HG03175 (cell line): ENCODE results near the gene EHD3.

Experiments
- ATAC-seq: cut with Tn5 transposase; IDR thresholded peaks from one replicate; pipeline ENCODE4 v1.9.1; 2021; ENCODE audit warnings: mild to moderate bottlenecking, moderate library complexity; ENCODE audit not compliant: unreplicated experiment

The EHD3 gene

DNA sequence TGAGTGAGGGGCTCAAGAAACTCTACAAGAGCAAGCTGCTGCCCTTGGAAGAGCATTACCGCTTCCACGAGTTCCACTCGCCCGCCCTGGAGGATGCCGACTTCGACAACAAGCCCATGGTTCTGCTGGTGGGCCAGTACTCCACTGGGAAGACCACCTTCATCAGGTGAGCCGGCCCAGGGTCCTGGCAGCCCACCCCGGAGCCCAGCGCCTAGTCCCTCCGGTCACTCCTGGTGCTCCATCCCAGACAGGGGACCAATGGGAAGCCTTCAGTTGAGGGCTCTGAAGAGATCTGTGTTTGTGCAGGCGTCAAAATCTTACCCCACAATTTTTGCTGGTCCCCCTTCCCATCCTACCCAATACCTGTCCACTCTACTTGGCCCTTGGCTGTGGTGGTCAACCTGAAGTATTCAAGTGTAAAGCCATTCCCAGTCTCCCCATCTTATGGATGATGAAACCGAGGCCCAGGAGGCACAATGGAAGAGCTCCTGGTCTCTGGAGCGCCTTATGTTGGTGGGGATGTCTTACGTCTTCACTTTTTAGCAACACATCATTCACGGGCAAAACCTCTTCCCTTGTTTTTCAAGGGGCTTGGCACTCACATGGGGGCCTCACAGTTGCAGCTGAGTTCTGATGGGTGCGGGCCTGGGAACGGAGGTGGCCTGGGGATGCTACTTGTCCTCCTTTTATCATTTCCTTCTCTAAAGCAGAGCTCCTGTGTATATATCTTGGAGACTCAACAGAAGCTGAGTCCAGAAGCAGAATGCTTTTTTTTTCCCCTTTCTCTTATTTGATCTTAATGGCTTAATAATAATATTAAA is 941 bp downstream of the EHD3 start:
- ATAC-seq: no peak

GRCh38 chr2:31235504-31235902 is 1.6 kb downstream of the EHD3 start:
- ATAC-seq: no peak

DNA sequence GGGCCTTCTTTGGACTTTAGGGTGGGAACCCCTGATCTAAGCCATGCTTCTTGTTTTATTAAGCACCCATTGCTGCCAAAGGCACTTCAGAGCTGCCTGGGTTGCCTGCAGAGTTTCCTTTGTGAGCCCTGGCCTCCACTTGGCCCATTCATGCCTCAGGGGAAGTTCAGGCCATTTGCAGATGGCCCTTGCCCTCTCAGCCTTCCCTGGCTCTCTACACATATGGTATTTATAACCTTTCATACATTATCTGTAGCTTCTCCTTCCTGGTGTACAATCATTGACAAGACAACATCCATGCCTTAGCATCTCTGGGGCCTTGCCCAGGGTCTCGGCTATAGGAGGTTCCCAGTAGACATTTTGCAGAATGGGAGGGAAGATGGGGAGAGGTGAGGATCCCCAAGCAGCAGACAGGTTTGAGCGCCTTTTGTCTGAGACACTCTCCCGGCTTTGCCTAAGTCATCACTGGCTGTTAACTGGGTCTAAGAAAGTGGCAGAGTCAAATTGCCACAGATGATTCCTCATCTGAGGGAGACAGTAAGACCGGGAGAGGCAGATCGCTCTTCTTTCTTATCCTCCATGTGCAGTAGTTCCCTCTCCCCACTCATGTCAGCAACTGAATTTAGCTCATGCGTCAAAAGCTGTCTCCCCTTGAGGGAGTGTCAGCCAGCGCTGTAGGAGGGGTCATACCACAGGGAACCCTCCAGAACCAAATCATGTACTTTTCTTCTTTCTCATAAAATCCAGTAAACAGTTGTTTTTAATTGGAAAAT is 2.7 kb downstream of the EHD3 start:
- no peak for ATAC-seq

DNA sequence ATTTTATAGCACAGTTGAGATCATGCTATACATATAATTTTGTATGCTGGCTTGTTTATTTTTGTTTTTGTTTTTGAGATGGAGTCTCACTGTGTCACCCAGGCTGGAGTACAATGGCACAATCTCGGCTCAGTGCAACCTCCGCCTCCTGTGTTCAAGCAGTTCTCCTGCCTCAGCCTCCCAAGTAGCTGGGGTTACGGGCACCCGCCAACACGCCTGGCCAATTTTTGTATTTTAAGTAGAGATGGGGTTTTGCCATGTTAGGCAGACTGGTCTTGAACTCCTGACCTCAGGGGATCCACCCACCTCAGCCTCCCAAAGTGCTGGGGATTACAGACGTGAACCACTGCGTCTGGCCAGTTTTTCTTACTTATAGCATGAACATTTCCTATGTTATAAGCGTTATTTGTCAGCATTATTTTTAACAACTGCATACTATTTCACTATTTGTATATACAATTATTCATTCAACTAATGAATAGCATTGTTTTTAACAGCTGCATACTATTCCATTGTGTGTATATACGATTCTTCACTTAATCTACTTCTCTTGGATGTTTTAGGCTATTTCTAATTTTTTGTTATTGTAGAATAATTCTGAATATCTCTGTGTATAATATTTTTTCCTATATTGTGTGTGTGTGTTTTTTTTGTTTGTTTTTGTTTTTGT is 3.5 kb downstream of the EHD3 start:
- no peak for ATAC-seq

DNA sequence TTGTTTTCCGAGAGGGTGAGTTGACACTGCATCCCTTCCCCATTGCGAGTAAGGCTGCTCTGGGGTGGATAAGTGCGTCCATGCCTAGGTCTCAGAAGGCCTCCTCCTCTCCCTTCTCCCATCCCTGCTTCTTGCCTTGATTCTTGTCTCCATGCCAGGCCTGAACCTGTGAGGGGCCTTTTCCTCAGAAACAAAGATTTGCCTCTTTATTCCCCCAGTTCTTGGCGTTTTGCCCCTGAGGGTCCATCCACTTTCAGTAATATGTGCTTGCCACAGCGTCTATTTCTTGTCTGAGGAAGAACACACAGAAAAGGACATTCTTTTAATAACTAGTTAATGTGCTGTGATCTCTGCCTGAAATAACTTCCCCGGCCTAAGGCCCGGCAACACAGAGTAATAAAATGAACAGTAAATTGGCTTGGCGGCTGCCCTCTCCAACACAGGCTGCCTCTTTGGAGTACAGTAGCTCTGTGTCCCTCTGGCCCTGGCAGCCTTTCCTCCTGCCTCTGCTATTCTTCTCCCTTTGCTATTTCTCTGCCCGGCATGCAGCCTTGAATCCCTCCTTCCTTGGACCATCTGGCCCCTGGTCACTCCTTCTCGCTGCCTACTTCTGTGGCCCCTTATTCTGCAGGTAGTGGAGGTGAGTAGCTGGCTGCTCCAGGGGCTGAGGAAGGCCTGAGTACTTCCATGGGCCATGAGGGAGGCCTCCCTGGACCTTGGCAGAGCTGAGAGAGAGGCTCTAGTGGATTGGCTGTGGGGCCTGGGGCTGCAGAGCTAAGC is 4.4 kb downstream of the EHD3 start:
- no peak for ATAC-seq

- ATAC-seq: no peak
Measured at GRCh38 chr2:31238906-31239592, 5.1 kb downstream of the EHD3 start.

- no peak for ATAC-seq
Measured at GRCh38 chr2:31239593-31240177, 5.7 kb downstream of the EHD3 start.

DNA sequence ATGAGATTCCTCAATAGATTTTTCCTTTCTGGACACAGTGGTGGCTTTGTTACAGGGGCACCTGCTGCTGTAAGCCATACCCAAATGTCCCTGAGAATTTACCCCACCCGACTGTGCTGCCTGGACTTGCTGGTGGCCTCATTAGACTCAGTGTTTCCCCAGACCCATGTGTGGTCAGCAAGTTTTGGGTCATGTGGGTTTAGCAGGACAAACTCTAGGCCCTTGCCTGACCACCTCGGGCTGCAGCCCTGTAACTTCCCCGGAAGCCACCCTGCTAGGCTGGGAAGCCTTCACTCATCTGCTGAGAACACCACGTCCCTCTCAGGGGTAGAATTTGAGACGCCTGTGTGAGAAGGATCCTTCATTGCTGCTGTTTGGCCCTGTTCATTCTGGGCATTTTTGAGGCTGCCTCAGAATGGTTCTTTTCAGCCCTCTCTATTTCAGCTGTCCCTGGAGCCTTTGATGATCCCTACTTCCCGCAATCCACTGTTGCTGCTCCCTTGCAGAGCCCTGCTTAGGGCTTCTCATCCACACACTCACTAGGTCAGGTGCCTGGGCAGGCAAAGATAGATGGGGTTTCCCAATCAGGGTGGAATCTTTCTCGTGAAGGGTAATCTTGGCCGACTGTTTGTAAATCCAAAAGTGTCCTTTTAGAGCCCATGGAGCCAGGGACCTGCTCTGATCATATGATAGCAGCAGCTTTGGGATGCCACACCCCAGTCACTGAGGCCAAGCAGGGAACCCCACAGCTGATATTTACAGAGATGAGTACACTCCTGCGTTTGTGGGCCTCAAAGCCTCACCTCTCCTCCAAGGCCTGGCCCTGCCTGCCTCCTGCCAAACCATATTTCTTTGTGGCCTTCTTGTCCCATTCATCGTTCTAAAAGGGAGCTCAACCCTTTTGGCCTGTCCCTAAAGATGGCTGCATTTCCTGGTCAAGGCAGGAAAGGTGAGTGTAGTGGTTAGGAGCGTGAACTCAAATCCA is 6.7 kb downstream of the EHD3 start:
- ATAC-seq: no peak

GRCh38 chr2:31241625-31242270 is 7.8 kb downstream of the EHD3 start:
- no peak for ATAC-seq

- no peak for ATAC-seq
Measured at GRCh38 chr2:31243053-31243452, 9.1 kb downstream of the EHD3 start.

DNA sequence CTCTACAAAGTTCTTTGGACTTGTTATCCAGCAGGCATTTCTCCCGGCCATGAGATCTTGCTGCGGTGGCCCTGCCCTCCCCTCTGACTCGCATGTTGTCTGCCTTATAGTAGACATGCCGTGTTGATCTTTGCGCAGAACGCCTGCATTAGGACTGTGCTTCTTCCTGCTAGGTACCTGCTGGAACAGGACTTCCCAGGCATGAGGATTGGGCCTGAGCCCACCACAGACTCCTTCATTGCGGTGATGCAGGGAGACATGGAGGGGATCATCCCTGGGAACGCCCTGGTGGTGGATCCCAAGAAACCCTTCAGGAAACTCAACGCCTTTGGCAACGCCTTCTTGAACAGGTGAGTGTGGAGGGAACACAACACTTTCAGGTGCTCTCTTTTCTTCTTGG is 10.1 kb downstream of the EHD3 start:
- no peak for ATAC-seq

- no peak for ATAC-seq
Measured at GRCh38 chr2:31246184-31246852, 12.4 kb downstream of the EHD3 start.

- ATAC-seq: no peak
Measured at GRCh38 chr2:31247711-31248110, 13.8 kb downstream of the EHD3 start.

DNA sequence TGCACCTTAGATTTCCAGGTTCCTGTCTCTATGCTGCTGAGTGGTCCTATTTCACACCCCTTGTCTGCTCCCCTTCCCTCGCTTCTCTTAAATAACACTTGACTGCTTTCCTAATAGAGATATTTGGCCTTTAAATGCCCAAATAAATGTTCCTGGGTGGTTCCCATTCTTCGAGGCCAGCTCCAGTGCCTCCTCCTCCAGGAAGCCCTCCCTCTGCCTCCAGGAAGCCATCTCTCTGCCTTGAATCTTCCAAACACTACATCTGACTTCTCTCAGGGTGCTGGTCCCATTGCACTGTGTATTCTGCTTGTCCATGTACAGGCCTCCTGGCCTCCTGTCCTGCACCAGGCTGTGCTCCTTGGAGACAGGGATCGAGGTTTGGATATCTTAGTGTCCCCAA is 14.2 kb downstream of the EHD3 start:
- ATAC-seq: no peak

DNA sequence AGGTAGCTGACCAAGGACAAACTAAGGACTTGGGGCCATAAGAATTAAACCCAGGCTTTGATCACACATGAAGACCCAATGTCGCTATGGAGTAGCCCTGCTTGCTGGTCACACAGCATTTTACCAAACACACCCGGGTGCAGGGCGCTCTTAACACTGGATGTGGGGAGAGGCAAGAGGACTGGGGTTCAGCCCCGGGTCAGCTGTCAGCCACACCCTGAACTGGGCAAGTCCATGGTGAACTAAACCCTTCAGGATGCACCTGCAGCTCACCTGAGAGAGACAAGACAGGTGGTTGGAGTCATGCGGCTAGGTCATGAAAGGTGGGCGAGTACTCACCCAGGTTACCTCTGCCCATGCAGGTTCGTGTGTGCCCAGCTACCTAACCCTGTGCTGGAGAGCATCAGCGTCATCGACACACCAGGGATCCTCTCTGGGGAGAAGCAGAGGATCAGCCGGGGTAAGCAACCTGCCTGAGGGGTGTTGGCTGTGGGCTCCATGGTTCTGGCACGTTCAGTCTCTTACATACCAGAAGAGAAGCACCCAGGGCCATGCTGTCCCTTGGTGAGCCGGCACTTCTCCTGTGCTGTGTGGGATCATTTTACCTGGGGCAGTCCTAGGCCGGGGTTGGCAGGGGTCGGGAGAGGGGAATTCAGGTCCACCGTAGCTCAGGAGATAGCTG is 15.2 kb downstream of the EHD3 start:
- no peak for ATAC-seq

DNA sequence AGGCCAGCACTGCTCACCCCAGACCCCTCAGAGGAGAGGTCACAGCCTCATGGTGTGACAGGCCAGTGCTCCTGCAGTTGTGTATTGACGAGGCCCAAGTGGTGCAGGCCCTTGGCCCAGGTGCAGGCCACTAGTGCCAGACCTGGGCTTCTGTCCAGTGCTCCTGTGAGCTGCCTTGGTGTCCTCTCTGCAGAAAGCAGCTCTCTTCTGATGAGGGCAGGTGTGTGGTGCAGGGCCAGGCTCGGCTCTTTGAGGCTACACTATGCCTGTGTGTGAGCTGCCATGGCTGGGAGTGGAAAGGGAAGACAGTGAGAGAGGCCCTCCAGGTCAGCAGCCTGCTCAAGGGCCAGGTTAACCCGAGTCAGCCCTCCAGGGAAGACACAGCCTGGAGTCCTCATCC is 17.1 kb downstream of the EHD3 start:
- no peak for ATAC-seq

DNA sequence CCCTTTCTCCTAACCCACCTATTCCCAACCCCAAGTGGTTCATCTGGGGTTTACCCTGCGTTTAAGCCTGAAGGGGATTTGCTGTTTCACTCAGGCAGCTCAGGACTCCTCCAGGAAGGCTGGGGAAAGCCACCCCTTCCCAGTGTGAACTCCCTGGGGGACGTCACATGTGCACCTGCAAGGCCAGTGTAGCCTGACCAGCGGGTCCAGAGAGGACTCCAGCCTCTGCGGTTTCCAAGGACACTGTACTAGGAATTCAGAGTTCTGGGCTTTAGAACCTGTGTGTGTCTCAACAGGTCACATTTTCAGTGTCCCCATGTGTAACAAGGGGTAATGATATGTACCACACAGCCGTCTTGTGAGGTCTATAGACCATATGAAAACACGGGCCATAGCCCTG is 17.9 kb downstream of the EHD3 start:
- ATAC-seq: no peak
